Ovary (tissue), 9 donors: Measurements from ENCODE around the gene SGCB. TPM values are rescaled to one million over a fixed set of nuclear protein-coding genes. Genes with fewer than 3 reads are reported as not detected.

ENCODE experiments used
- DNase-seq, 5 donors: peaks; one replicate each; pipeline ENCODE4 v3.0.0-alpha.2; 2019 to 2020
- H3K27ac ChIP-seq, 2 donors: fragments of 200-600 bp; one replicate each; pipeline versions ENCODE4 v1.5.1 to v1.8.0; 2019 to 2022
- H3K27me3 ChIP-seq: fragments of 200-600 bp; one replicate; pipeline ENCODE4 v1.8.0; 2022
- H3K36me3 ChIP-seq: fragments of 200-600 bp; sonication (generic); one replicate; pipeline ENCODE4 v1.5.1; 2019
- H3K4me1 ChIP-seq: one replicate; pipeline ENCODE4 v1.8.1; 2013; ENCODE audit warnings: mild to moderate bottlenecking, moderate library complexity; ENCODE audit not compliant: insufficient read depth
- H3K4me3 ChIP-seq: fragments of 200-600 bp; sonication (generic); one replicate; pipeline ENCODE4 v1.5.1; 2017
- H3K9me3 ChIP-seq, 2 donors: fragments of 200-600 bp in 1 of 2; sonication (generic) in 1 of 2; one replicate each; pipeline versions ENCODE4 v1.5.1 to v1.8.1; 2013 to 2019; ENCODE audit warnings: mild to moderate bottlenecking in 1 of 2, moderate library complexity in 1 of 2
- EP300 ChIP-seq: sonication (generic); formaldehyde crosslinking; IDR thresholded peaks from one replicate; pipeline ENCODE4 v1.6.1; 2017; ENCODE audit warnings: antibody characterized with exemption
- POLR2A ChIP-seq: fragments of 450-650 bp; IDR thresholded peaks from one replicate; pipeline ENCODE4 v1.6.1; 2017; ENCODE audit warnings: antibody characterized with exemption, mild to moderate bottlenecking, moderate library complexity
- WGBS, 3 donors: extraction: QIAGEN DNeasy Blood & Tissue Kit in 1 of 3; methylation state at CpG; one replicate each; pipeline versions ENCODE4 v1.1.5 to v1.1.7; 2013 to 2017; 5-methylcytosine and 5-hydroxymethylcytosine counted together
- intact Hi-C, 4 donors: fragments of 100-400 bp; cut with DNase I; formaldehyde crosslinking; loops; one replicate each; pipeline versions ENCODE4 v1.11.0 to v1.15.1; 2022 to 2023
- polyA plus RNA-seq, 2 donors: library from polyadenylated mRNA; stranded (reverse); fragments of 200-250 nt in 1 of 2; fragments of 350-450 nt in 1 of 2; fragmentation: Illumina TruSeq in 1 of 2; extraction: RNeasy Lipid Tissue Mini Kit (QIAGEN cat#74804) in 1 of 2; gene quantifications; one replicate each; pipeline ENCODE4 v1.2.3, GENCODE V29; 2013 to 2014
- total RNA-seq, 7 donors: library from RNA; depleted of rRNA in 2 of 7; stranded (reverse); fragments of >200 nt in 2 of 7; fragmentation: NEBNext Ultra II Directional in 3 of 7; extraction: Animal tissue kit (Norgen Biotek cat#: 25700) in 3 of 7; gene quantifications; one replicate each; pipeline versions ENCODE4 v1.1.0 to v1.2.4, GENCODE V29; 2016 to 2023
- TF ChIP-seq, protein P1 (sequence below), 3 donors: fragments of 450-650 bp in 2 of 3; fragments of 200-600 bp in 1 of 3; IDR thresholded peaks; one replicate each; pipeline versions ENCODE4 v1.5.1 to v1.8.0; 2016 to 2022; ENCODE audit warnings: antibody characterized with exemption in 3 of 3, mild to moderate bottlenecking in 1 of 3
- donor health status: DM: no; HTN: no; CAD: no; lungs with moderate emphysema.
- donor health status: DM: no; HTN: no; CAD: no.
- donor health status: Bipolar disorder and iron deficiency.
- donor health status: DM: yes; HTN: yes; CAD: no.
- donor health status: DM: no; HTN: no; CAD: no.
- donor health status: DM: yes; HTN: yes; CAD: no.

SGCB gene
- total and polyA plus RNA-seq, 9 donors: 21.3 to 58.2 (median 32.7) TPM

DNA sequence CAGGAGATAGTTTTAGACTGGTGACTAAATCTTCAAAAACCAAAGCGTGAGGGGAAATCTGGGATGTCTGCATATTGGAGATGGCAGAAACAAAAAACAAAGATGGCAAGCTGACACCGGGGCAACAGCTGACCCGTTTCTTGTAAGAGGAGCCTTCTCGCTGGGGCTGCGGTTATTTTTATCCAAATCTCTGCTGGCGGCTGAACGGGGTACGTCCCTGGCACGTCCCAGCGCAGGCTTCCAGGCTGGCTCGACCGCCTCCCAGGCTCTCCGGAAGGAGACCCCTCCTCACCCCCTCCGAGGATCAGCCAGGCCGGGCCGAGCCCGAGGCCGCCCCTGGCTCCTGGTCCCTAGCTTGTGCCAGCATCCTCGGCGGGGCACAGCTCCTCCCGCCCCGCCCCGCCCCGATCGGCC lies 403 bp downstream of the SGCB start:
- Histone ChIP-seq H3K27me3 (no peaks in the 10 kb centered on the region), H3K4me3 (peak overlapping the region; percentile 76), H3K27ac (peak overlapping the region; percentile 76 to 77), H3K4me1 (peaks cover 9% of the 10 kb centered on the region), H3K9me3 (no peaks in the 10 kb centered on the region), H3K36me3 (no peaks in the 10 kb centered on the region)
- TF ChIP-seq POLR2A (no peak), EP300 (no peak)
- TF ChIP-seq, protein P1, sequence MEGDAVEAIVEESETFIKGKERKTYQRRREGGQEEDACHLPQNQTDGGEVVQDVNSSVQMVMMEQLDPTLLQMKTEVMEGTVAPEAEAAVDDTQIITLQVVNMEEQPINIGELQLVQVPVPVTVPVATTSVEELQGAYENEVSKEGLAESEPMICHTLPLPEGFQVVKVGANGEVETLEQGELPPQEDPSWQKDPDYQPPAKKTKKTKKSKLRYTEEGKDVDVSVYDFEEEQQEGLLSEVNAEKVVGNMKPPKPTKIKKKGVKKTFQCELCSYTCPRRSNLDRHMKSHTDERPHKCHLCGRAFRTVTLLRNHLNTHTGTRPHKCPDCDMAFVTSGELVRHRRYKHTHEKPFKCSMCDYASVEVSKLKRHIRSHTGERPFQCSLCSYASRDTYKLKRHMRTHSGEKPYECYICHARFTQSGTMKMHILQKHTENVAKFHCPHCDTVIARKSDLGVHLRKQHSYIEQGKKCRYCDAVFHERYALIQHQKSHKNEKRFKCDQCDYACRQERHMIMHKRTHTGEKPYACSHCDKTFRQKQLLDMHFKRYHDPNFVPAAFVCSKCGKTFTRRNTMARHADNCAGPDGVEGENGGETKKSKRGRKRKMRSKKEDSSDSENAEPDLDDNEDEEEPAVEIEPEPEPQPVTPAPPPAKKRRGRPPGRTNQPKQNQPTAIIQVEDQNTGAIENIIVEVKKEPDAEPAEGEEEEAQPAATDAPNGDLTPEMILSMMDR (IDR thresholded peaks at IDR 0.05): no peak
- intact Hi-C loops: loop anchor here in 2 of 4 donors (10.0 kb wide), 2 partner anchors 143 to 193 kb away; partner anchors contain the start of gene DCUN1D4 (in 1 of the 2)
- DNase-seq: peak; percentile 24 to 57 (median 49)
- 0 to 1% (median 1%) methylated on average over 20 to 25 of the region's 25 CpGs for WGBS, 3 donors

DNA sequence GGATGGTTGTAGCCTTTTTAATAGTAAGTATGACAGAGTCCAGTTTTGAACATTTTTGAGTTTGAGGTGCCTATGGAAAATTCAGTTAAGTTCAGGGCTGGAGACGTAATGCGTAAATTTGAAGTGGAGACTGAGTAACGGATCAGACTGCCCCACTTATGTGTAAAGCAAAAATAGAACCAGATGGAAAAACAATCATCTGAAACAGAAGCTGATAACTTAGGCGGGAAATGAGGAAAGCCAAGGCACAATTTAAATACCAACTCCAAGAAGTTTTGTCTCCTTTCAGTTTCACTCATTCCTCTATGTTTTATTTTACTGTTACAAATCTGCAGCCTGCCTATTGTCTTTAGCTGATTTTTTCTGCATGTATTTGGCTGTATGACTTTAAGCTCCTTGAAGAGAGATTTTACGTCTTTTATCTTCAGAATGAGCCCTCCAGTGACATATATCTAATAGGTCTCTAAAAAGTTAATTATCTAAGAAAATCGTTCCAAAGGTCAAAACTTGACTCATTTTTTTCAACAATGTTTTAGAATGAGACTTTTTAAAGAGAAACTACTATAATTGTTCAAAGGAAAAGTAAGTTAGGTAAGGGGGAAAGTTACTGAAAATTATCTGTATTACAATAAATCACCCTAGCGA lies 1.1 kb downstream of the SGCB start:
- Histone ChIP-seq H3K4me1 (peaks cover 9% of the 10 kb centered on the region), H3K4me3 (peak overlapping the region; percentile 76), H3K27me3 (no peaks in the 10 kb centered on the region), H3K27ac (peak overlapping the region in 1 of 2 donors; percentile 77), H3K9me3 (no peaks in the 10 kb centered on the region), H3K36me3 (no peaks in the 10 kb centered on the region)
- intact Hi-C loops: loop anchor here in 2 of 4 donors (10.0 kb wide), 2 partner anchors 142 to 192 kb away; partner anchors contain the start of gene DCUN1D4 (in 1 of the 2)
- TF ChIP-seq, protein P1 (IDR thresholded peaks at IDR 0.05): no peak
- no peak for TF ChIP-seq EP300
- TF ChIP-seq POLR2A: no peak
- WGBS, 3 donors: 13 to 20% (median 16%) methylated on average over 7 of the region's 7 CpGs
- no peak for DNase-seq

DNA sequence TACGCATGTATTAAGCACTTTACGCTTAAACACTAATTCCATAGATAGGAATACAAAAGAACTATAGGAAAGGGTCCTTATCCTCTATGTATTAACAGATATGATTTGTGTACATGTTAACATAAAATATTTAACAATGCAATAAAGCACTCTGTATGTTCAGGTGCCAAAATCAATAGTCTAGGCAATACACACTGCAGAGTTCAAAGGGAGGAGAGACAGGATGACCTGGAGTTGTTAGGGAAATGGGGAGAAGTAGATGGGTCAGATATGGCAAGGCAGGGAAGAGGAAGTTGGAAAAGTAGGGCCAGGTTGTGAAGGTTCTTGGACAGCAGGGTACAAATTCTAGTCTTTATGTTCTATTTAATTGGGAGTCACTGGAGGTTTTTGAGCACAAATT lies 2.9 kb downstream of the SGCB start:
- H3K27ac ChIP-seq: no peak overlapping the region
- no peaks in the 10 kb centered on the region for H3K9me3 ChIP-seq
- H3K27me3 ChIP-seq: no peaks in the 10 kb centered on the region
- TF ChIP-seq, protein P1 (IDR thresholded peaks at IDR 0.05): no peak
- TF ChIP-seq POLR2A (no peak), EP300 (no peak)
- no peak for DNase-seq
- peaks cover 9% of the 10 kb centered on the region for H3K4me1 ChIP-seq
- H3K36me3 ChIP-seq: no peaks in the 10 kb centered on the region
- 97 to 100% (median 98%) methylated on average over 2 of the region's 2 CpGs for WGBS, 3 donors
- no peak overlapping the region for H3K4me3 ChIP-seq
- intact Hi-C loops: loop anchor here in 2 of 4 donors (10.0 kb wide), 2 partner anchors 140 to 190 kb away; partner anchors contain the start of gene DCUN1D4 (in 1 of the 2)

DNA sequence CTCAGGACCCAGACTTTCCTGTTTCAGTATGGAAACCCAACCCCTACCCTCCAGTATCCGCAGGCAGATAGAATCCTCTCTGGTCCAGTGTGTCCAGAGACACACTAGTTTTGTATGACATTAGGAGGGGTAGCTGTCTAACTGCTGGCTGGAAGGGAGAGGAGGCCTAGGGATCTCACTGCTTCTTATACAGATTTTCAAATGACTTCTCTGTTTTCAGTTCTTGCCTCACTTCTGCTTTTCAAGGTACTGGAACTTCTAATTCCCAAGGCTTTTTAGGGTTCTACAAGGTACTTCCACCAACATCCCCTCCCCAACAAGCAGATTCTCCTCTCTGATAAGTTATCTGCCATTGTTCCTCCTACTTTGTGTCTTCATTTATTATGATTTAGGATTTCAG lies 6.1 kb downstream of the SGCB start:
- Histone ChIP-seq H3K4me1 (peaks cover 9% of the 10 kb centered on the region), H3K9me3 (no peaks in the 10 kb centered on the region), H3K27me3 (no peaks in the 10 kb centered on the region), H3K4me3 (no peak overlapping the region), H3K36me3 (no peaks in the 10 kb centered on the region), H3K27ac (no peak overlapping the region)
- no peak for DNase-seq
- no peak for TF ChIP-seq EP300
- TF ChIP-seq, protein P1 (IDR thresholded peaks at IDR 0.05): no peak
- TF ChIP-seq POLR2A: no peak
- 86 to 95% (median 92%) methylated on average over 1 of the region's 1 CpG for WGBS, 3 donors
- intact Hi-C loops: loop anchor here in 2 of 4 donors (10.0 kb wide), 2 partner anchors 137 to 187 kb away; partner anchors contain the start of gene DCUN1D4 (in 1 of the 2)
